MCF 10A (cell line): ENCODE results near the gene OOSP3. TPM values are rescaled to one million over a fixed set of nuclear protein-coding genes. Genes with fewer than 3 reads are reported as not detected.

Source experiments
- BruUV-seq: library from RNA; stranded (reverse); fragments of 400-500 nt; replicated peaks from 2 replicates; lab custom pipeline; 2021; lab: Mats Ljungman, UMichigan
- CTCF ChIA-PET: fragments of 300-600 bp; sonication (Branson Sonifier 250); formaldehyde crosslinking; extraction: SDS; loops from one replicate; lab custom pipeline; 2021; ENCODE audit warnings: antibody characterized with exemption, inconsistent platforms; lab: Yijun Ruan, JAX
- POLR2A ChIA-PET: fragments of 300-600, 350-650 bp; sonication (Branson Sonifier 250); formaldehyde crosslinking; extraction: SDS; loops from one replicate; lab custom pipeline; 2020; ENCODE audit warnings: antibody characterized with exemption, inconsistent platforms; lab: Yijun Ruan, JAX
- DNase-seq: peaks from one replicate; pipeline ENCODE4 v3.0.0-alpha.2; 2018; ENCODE audit not compliant: unreplicated experiment
- H3K27ac Mint-ChIP-seq: one replicate; pipeline ENCODE4 v1.8.0; 2022; ENCODE audit warnings: mild to moderate bottlenecking, low read depth, mixed read lengths; ENCODE audit not compliant: unreplicated experiment
- H3K27me3 Mint-ChIP-seq: one replicate; pipeline ENCODE4 v1.8.0; 2022; ENCODE audit warnings: mixed read lengths; ENCODE audit not compliant: insufficient read depth, unreplicated experiment
- H3K36me3 Mint-ChIP-seq: one replicate; pipeline ENCODE4 v1.8.0; 2022; ENCODE audit warnings: mild to moderate bottlenecking, moderate library complexity, mixed read lengths; ENCODE audit not compliant: insufficient read depth, unreplicated experiment
- H3K4me1 Mint-ChIP-seq: one replicate; pipeline ENCODE4 v1.8.0; 2022; ENCODE audit warnings: mixed read lengths; ENCODE audit not compliant: insufficient read depth, unreplicated experiment
- H3K4me3 Mint-ChIP-seq: one replicate; pipeline ENCODE4 v1.8.0; 2022; ENCODE audit warnings: mild to moderate bottlenecking, moderate library complexity, mixed read lengths; ENCODE audit not compliant: unreplicated experiment
- H3K9me3 Mint-ChIP-seq: one replicate; pipeline ENCODE4 v1.8.0; 2022; ENCODE audit warnings: mixed read lengths; ENCODE audit not compliant: unreplicated experiment
- intact Hi-C: fragments of 100-400 bp; cut with micrococcal nuclease; formaldehyde crosslinking; loops from 2 replicates; pipeline ENCODE4 v1.14.1; 2022
- total RNA-seq: library from RNA; stranded (reverse); gene quantifications from 2 replicates; pipeline ENCODE4 v1.2.3, GENCODE V29; 2022
- TF ChIP-seq, protein P1 (sequence below): fragments of 200-600 bp; IDR thresholded peaks from one replicate; pipeline ENCODE4 v1.8.0; 2022; ENCODE audit warnings: antibody characterized with exemption, mild to moderate bottlenecking; ENCODE audit not compliant: unreplicated experiment

The OOSP3 gene
- total RNA-seq, 1 experiment from 2014 or later: not detected

DNA sequence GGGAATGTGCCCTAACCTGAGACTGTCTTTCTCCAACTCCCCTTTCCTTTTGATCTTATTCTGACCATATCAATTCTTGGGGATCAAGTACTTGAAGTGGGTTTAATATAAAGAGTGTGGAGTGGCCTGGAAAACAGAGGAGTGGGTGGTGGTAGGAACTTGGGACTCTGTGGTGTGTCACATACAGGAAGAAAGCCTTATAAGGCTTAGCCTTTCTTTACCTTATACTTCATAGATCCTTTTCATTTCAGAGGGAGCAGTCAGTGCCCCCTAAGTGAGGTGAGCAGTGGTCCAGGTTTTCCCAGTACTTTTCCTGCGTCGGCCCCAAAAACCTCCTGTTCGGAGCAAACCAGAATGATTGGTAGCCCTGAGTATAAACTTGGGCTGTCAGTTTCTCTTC, 60.1 kb downstream of the OOSP3 start:
- DNase-seq: no peak
- CTCF ChIA-PET: interaction anchor here (2.2 kb wide), 1 partner anchor 20 kb away, joined by 6 read pairs; no protein-coding TSS in a partner anchor
- no peaks in the 10 kb centered on the region for H3K9me3 Mint-ChIP-seq
- POLR2A ChIA-PET: no interaction called here
- no peaks in the 10 kb centered on the region for H3K4me1 Mint-ChIP-seq
- intact Hi-C loops: no loop called here
- no peaks in the 10 kb centered on the region for H3K36me3 Mint-ChIP-seq
- no TSS peak for BruUV-seq
- no peak overlapping the region for H3K27ac Mint-ChIP-seq
- no peak overlapping the region for H3K4me3 Mint-ChIP-seq
- peaks cover 24% of the 10 kb centered on the region for H3K27me3 Mint-ChIP-seq
- TF ChIP-seq, protein P1, sequence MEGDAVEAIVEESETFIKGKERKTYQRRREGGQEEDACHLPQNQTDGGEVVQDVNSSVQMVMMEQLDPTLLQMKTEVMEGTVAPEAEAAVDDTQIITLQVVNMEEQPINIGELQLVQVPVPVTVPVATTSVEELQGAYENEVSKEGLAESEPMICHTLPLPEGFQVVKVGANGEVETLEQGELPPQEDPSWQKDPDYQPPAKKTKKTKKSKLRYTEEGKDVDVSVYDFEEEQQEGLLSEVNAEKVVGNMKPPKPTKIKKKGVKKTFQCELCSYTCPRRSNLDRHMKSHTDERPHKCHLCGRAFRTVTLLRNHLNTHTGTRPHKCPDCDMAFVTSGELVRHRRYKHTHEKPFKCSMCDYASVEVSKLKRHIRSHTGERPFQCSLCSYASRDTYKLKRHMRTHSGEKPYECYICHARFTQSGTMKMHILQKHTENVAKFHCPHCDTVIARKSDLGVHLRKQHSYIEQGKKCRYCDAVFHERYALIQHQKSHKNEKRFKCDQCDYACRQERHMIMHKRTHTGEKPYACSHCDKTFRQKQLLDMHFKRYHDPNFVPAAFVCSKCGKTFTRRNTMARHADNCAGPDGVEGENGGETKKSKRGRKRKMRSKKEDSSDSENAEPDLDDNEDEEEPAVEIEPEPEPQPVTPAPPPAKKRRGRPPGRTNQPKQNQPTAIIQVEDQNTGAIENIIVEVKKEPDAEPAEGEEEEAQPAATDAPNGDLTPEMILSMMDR: no peak

DNA sequence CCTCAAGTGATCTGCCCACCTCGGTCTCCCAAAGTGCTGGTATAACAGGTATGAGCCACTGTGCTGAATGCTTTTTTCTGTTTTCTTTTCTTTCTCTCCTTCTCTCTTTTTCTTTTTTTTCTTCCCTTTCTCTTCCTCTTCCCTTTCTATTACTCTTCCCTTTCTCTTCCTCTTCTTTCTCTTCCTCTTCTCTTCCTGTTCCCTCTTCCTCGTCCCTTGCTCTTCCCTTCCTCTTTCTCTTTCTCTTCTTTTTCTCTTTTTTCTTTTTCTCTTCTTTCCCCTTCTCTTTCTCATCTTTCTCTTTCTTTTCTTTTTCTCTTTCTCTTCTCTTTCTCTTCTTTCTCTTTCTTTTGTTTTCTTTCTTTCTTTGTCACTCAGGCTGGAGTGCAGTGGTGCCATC, 60.9 kb downstream of the OOSP3 start:
- Mint-ChIP-seq H3K4me3 (no peak overlapping the region), H3K4me1 (no peaks in the 10 kb centered on the region), H3K27ac (no peak overlapping the region), H3K27me3 (peaks cover 24% of the 10 kb centered on the region), H3K36me3 (no peaks in the 10 kb centered on the region), H3K9me3 (no peaks in the 10 kb centered on the region)
- ChIA-PET POLR2A (interaction anchor here (0.7 kb wide), 1 partner anchor 774 kb away, joined by 4 read pairs; no protein-coding TSS in a partner anchor), CTCF (no interaction called here)
- TF ChIP-seq, protein P1: no peak
- no TSS peak for BruUV-seq
- no peak for DNase-seq
- intact Hi-C loops: no loop called here

DNA sequence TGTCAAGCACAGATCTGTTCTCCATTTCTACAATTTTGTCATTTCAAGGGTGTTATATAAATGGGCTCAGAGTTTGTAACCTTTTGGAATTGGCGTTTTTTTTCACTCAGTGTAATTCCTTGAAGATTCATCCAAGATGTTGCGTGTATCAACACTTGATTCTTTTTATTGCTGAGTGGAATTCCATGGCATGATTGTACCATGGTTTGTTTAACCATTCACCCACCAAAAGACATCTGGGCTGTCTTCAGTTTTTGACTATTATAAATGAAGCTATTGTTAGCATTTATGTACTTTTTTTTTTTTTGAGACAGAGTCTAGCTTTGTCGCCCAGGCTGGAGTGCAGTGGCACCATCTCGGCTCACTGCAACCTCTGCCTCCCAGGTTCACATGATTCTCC, 62.5 kb downstream of the OOSP3 start:
- Mint-ChIP-seq H3K27ac (no peak overlapping the region), H3K4me1 (no peaks in the 10 kb centered on the region), H3K27me3 (peaks cover 24% of the 10 kb centered on the region), H3K9me3 (no peaks in the 10 kb centered on the region), H3K36me3 (no peaks in the 10 kb centered on the region), H3K4me3 (no peak overlapping the region)
- CTCF ChIA-PET: interaction anchor here (0.6 to 0.7 kb wide), 2 partner anchors 141 to 287 kb away, joined by 4 read pairs; no protein-coding TSS in a partner anchor
- DNase-seq: no peak
- intact Hi-C loops: no loop called here
- no TSS peak for BruUV-seq
- TF ChIP-seq, protein P1: no peak
- POLR2A ChIA-PET: interaction anchor here (0.7 kb wide), 1 partner anchor 1718 kb away, joined by 4 read pairs; no protein-coding TSS in a partner anchor

DNA sequence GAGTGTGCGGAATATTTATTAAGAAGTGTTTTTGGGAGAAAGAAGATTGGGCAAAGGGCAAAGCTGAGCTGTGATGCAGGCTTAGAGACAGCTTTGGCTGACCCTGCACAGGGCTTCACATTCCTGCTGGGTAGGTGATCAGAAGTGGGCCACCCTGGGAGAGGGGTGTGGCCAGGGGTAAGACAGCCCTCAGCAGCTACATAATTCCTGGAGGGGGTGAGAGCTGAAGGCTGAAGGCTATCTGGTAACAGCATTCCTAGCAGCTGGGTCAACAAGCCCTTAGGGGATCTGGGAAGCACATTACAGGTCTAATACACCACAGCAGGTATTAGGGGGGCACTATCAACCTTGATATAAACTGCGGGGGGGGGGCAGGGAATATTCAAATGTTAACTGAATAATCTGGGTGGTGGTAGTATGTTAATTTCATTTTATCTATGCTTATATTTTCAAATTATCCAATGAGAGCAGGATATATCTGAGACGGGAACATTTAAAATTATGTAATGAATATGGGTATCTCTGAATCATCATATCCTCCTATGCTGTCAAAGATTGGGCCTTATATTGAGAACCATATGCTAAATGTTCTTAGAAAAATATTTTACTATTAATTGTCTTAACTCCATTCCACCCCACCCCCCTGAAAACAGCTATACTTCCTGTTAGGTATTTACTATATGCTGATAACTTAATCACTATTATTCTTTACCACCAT, 65.6 kb downstream of the OOSP3 start:
- no peak for DNase-seq
- Mint-ChIP-seq H3K36me3 (no peaks in the 10 kb centered on the region), H3K9me3 (no peaks in the 10 kb centered on the region), H3K4me1 (no peaks in the 10 kb centered on the region), H3K4me3 (no peak overlapping the region), H3K27ac (no peak overlapping the region), H3K27me3 (peaks cover 16% of the 10 kb centered on the region)
- TF ChIP-seq, protein P1: no peak
- ChIA-PET CTCF (interaction anchor here (0.7 to 1.2 kb wide), 2 partner anchors 25 to 50 kb away, joined by 3 read pairs; no protein-coding TSS in a partner anchor), POLR2A (interaction anchor here (0.5 kb wide), 1 partner anchor 208 kb away, joined by 3 read pairs; no protein-coding TSS in a partner anchor)
- no TSS peak for BruUV-seq
- intact Hi-C loops: no loop called here
